ENCODE results near the gene CENPM. TPM values are rescaled to one million over a fixed set of nuclear protein-coding genes. Genes with fewer than 3 reads are reported as not detected.

CENPM gene
- total RNA-seq, 1 donor from 2014 or later = 2.0 TPM

DNA sequence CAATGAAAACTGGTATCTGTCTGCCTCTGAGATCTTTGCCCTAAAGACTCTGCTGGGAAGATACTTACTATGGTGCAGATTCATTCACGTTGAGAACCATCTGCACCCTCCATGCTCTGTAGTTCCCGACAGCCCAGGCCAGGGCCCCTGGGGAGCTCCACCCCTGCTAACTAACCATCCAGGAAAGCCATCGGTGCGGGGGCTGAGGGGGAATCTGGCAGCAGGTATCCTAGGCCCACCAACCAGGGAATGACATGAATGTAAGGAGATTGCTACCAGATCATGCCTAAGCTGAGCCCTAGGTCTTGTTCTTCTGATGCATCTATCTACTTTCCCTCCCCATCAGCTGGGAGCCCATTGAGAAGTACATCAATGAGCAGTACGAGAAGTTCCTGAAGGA, 40.3 kb upstream of the CENPM start:
- Mint-ChIP-seq H3K27me3 (ENCODE audit: low read depth, unreplicated experiment) (peaks cover 18% of the 10 kb centered on the region), H3K36me3 (ENCODE audit: low read depth, unreplicated experiment) (peaks cover 1% of the 10 kb centered on the region), H3K9me3 (ENCODE audit: unreplicated experiment) (peaks cover 3% of the 10 kb centered on the region), H3K4me1 (ENCODE audit: low read depth, unreplicated experiment) (no peaks in the 10 kb centered on the region), H3K4me3 (ENCODE audit: unreplicated experiment) (no peak overlapping the region), H3K27ac (ENCODE audit: unreplicated experiment) (no peak overlapping the region)
- Histone ChIP-seq H3K79me2 (ENCODE audit: insufficient read depth, low read length) (no peaks in the 10 kb centered on the region), H3K9me3 (ENCODE audit: insufficient read depth, low read depth, low read length) (no peaks in the 10 kb centered on the region), H3K27ac (ENCODE audit: low read depth, low read length) (no peak overlapping the region), H3K36me3 (ENCODE audit: insufficient read depth, low read length) (no peaks in the 10 kb centered on the region), H2AFZ (ENCODE audit: low read depth, low read length) (no peak overlapping the region), H3K4me2 (ENCODE audit: low read length) (no peak overlapping the region), H3K9ac (ENCODE audit: low read length) (no peak overlapping the region), H4K20me1 (ENCODE audit: insufficient read depth, low read length) (no peaks in the 10 kb centered on the region), H3K4me3 (ENCODE audit: insufficient read depth, low read depth, low read length) (no peak overlapping the region), H3K4me1 (ENCODE audit: insufficient read depth, low read length) (no peaks in the 10 kb centered on the region), H3K27me3 (ENCODE audit: insufficient read depth, low read length) (no peaks in the 10 kb centered on the region)
- FAIRE-seq (no peak), DNase-seq (ENCODE audit: low read depth) (no peak)
- TF ChIP-seq, protein P1, sequence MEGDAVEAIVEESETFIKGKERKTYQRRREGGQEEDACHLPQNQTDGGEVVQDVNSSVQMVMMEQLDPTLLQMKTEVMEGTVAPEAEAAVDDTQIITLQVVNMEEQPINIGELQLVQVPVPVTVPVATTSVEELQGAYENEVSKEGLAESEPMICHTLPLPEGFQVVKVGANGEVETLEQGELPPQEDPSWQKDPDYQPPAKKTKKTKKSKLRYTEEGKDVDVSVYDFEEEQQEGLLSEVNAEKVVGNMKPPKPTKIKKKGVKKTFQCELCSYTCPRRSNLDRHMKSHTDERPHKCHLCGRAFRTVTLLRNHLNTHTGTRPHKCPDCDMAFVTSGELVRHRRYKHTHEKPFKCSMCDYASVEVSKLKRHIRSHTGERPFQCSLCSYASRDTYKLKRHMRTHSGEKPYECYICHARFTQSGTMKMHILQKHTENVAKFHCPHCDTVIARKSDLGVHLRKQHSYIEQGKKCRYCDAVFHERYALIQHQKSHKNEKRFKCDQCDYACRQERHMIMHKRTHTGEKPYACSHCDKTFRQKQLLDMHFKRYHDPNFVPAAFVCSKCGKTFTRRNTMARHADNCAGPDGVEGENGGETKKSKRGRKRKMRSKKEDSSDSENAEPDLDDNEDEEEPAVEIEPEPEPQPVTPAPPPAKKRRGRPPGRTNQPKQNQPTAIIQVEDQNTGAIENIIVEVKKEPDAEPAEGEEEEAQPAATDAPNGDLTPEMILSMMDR (IDR thresholded peaks at IDR 0.05; ENCODE audit: insufficient read depth, low read depth, low read length) = no peak
- TF ChIP-seq EZH2 (IDR thresholded peaks at IDR 0.05; ENCODE audit: insufficient read depth, low read length) = no peak

DNA sequence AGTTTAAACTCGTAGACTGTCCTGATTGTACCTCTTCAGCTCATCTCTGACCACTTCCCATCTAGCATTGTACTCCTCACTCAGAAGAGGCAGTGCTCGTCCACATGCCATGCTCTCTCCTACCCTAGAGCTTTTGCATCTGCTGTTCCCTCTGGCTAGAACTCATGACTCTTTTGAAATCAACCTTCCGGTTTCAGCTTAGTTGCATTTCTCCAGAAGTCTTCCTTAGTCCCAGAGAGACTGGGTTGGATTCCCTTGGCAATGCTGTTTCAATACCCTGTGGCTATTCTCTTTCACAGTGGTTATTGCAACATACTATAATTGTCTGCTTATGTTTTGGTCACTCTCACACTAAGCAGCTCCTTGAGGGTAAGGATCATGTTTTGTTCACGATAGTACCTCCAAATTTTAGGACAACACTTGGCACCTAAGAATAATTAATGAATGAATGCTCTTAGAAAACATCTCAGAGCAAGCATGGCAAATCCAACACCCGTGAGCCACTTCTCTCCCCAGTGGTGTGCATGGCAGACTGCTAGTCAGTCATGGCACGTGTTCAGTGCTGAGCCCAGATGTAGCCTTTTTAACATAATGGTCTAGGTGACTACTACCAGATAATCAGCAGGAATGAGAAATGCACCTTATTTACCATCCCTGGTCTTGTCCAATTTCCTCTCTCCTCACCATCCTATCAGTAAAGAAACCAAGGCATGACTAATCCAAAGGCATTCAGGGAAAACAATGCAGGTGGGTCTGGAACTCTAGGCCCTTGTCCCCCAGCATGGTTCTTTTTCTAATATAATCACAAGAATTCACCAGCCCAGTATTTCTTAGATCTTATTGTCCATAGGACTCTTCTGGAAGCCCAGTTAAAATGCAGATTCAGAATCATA, 36.8 kb upstream of the CENPM start:
- Histone ChIP-seq H4K20me1 (ENCODE audit: insufficient read depth, low read length) (no peaks in the 10 kb centered on the region), H3K4me2 (ENCODE audit: low read length) (no peak overlapping the region), H3K27me3 (ENCODE audit: insufficient read depth, low read length) (peaks cover 2% of the 10 kb centered on the region), H3K9me3 (ENCODE audit: insufficient read depth, low read depth, low read length) (no peaks in the 10 kb centered on the region), H3K79me2 (ENCODE audit: insufficient read depth, low read length) (no peaks in the 10 kb centered on the region), H2AFZ (ENCODE audit: low read depth, low read length) (no peak overlapping the region), H3K4me3 (ENCODE audit: insufficient read depth, low read depth, low read length) (no peak overlapping the region), H3K9ac (ENCODE audit: low read length) (no peak overlapping the region), H3K36me3 (ENCODE audit: insufficient read depth, low read length) (no peaks in the 10 kb centered on the region), H3K4me1 (ENCODE audit: insufficient read depth, low read length) (no peaks in the 10 kb centered on the region), H3K27ac (ENCODE audit: low read depth, low read length) (no peak overlapping the region)
- Mint-ChIP-seq H3K9me3 (ENCODE audit: unreplicated experiment) (peaks cover 3% of the 10 kb centered on the region), H3K4me3 (ENCODE audit: unreplicated experiment) (no peak overlapping the region), H3K4me1 (ENCODE audit: low read depth, unreplicated experiment) (no peaks in the 10 kb centered on the region), H3K36me3 (ENCODE audit: low read depth, unreplicated experiment) (peaks cover 1% of the 10 kb centered on the region), H3K27ac (ENCODE audit: unreplicated experiment) (no peak overlapping the region), H3K27me3 (ENCODE audit: low read depth, unreplicated experiment) (peaks cover 36% of the 10 kb centered on the region)
- TF ChIP-seq, protein P1 (IDR thresholded peaks at IDR 0.05; ENCODE audit: insufficient read depth, low read depth, low read length) = no peak
- TF ChIP-seq EZH2 (IDR thresholded peaks at IDR 0.05; ENCODE audit: insufficient read depth, low read length) = no peak
- no peak for FAIRE-seq
- no peak for DNase-seq (ENCODE audit: low read depth)

DNA sequence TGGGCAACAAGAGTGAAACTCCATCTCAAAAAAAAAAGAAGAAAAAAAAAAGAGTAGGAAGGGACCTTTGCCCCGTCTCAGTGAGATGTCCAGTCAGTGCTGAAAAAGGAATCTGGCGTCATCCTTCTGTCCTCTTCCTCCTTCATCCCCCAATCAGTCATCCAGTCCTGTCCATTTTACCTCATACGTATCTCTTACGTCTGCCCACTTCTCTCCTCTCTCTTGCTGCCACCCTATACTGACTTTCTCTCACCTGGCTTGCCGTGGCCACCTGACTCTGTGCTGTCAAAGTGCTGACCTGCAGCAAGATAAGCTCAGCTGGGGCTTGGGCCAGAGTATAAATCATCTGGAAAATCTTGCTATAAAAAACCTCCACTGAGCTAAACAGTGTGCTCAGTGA, 35.9 kb upstream of the CENPM start:
- Histone ChIP-seq H3K27ac (ENCODE audit: low read depth, low read length) (no peak overlapping the region), H3K4me1 (ENCODE audit: insufficient read depth, low read length) (no peaks in the 10 kb centered on the region), H3K27me3 (ENCODE audit: insufficient read depth, low read length) (peaks cover 9% of the 10 kb centered on the region), H4K20me1 (ENCODE audit: insufficient read depth, low read length) (no peaks in the 10 kb centered on the region), H3K36me3 (ENCODE audit: insufficient read depth, low read length) (no peaks in the 10 kb centered on the region), H3K9ac (ENCODE audit: low read length) (no peak overlapping the region), H3K4me2 (ENCODE audit: low read length) (no peak overlapping the region), H3K79me2 (ENCODE audit: insufficient read depth, low read length) (no peaks in the 10 kb centered on the region), H2AFZ (ENCODE audit: low read depth, low read length) (no peak overlapping the region), H3K9me3 (ENCODE audit: insufficient read depth, low read depth, low read length) (no peaks in the 10 kb centered on the region), H3K4me3 (ENCODE audit: insufficient read depth, low read depth, low read length) (no peak overlapping the region)
- peaks cover 40% of the 10 kb centered on the region for H3K27me3 Mint-ChIP-seq (ENCODE audit: low read depth, unreplicated experiment)
- TF ChIP-seq, protein P1 (IDR thresholded peaks at IDR 0.05; ENCODE audit: insufficient read depth, low read depth, low read length) = no peak
- no peak for TF ChIP-seq EZH2 (IDR thresholded peaks at IDR 0.05; ENCODE audit: insufficient read depth, low read length)
- DNase-seq (ENCODE audit: low read depth) (no peak), FAIRE-seq (no peak)
- no peaks in the 10 kb centered on the region for H3K4me1 Mint-ChIP-seq (ENCODE audit: low read depth, unreplicated experiment)
- H3K9me3 Mint-ChIP-seq (ENCODE audit: unreplicated experiment) = peaks cover 3% of the 10 kb centered on the region
- H3K27ac Mint-ChIP-seq (ENCODE audit: unreplicated experiment) = no peak overlapping the region
- no peak overlapping the region for H3K4me3 Mint-ChIP-seq (ENCODE audit: unreplicated experiment)
- H3K36me3 Mint-ChIP-seq (ENCODE audit: low read depth, unreplicated experiment) = peaks cover 1% of the 10 kb centered on the region

Data from astrocyte (in vitro differentiated cells and primary cell).